Measurements from ENCODE around the gene CTNND2.
A peak's percentile ranks its signal among the peaks of the same experiment; 100 is the strongest.

Gene CTNND2

GRCh38 chr5:11922394-11922793, 18.1 kb upstream of the CTNND2 start:
- FAIRE-seq: no peak
- TF ChIP-seq CTCF (IDR thresholded peaks at IDR 0.05; ENCODE audit: insufficient read depth, missing control alignments): no peak

DNA sequence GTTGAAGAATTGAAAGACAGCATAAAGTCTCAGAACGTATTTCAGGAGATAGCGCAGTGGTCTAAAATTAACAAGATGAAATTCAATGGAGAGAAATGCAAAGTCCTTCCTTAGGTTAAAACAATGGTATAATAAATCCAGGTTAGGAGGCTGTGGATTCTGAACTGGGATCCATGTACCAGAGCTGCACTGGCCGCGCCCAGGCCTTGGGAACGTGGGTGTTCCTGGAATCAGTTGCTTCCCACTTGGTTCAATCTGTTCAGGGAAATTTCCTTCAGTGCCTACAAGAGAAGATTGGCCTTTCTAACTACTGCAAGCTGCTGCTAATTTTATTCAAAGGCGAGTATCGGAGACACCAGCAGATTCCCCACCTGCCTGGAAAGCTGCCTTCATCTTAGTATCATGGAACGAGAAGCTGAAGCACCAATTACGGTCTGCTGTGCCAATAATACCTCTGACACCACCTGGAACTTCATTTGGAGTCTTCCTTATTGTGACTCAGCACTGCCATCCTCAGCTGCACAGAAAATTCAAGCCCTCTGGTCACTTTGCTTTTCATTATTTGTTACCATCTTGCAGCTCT, 14.3 kb upstream of the CTNND2 start:
- FAIRE-seq (no peak), DNase-seq (ENCODE audit: insufficient read length, low spot score) (no peak)
- no peak for TF ChIP-seq CTCF (IDR thresholded peaks at IDR 0.05; ENCODE audit: insufficient read depth, missing control alignments)

More at GRCh38 chr5:11922394-11922793, 18.1 kb upstream of the CTNND2 start:
- DNase-seq (ENCODE audit: insufficient read length, low spot score): no peak

DNA sequence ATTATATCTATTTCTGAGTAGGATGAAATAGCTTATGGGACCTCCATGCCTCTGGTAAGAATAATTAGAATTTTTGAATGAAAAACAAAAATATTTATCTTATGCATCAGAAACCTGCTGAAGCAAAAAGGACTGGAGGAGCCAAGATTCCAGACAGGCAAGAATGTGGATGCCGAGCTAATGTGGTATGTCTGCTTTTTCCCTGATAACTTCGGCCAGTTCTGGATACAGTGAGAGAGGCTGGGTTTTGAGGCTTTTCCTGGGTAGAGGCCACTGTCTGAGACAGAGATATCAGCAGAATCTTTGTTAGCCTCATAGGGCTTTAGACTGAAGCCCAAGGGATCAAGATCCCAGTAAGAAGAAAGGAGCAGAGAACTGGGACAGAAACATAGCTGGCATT, 5.2 kb upstream of the CTNND2 start:
- FAIRE-seq: no peak

GRCh38 chr5:11906497-11906896, 2.3 kb upstream of the CTNND2 start:
- DNase-seq (ENCODE audit: insufficient read length, low spot score) (no peak), FAIRE-seq (no peak)
- peak; percentile 18 for TF ChIP-seq CTCF (IDR thresholded peaks at IDR 0.05; ENCODE audit: insufficient read depth, missing control alignments)

More for the DNA sequence above, 5.2 kb upstream of the CTNND2 start:
- TF ChIP-seq CTCF (IDR thresholded peaks at IDR 0.05; ENCODE audit: insufficient read depth, missing control alignments): no peak
- DNase-seq (ENCODE audit: insufficient read length, low spot score): no peak

GRCh38 chr5:11905206-11905605, 960 bp upstream of the CTNND2 start:
- no peak for TF ChIP-seq CTCF (IDR thresholded peaks at IDR 0.05; ENCODE audit: insufficient read depth, missing control alignments)
- no peak for DNase-seq (ENCODE audit: insufficient read length, low spot score)
- no peak for FAIRE-seq

DNA sequence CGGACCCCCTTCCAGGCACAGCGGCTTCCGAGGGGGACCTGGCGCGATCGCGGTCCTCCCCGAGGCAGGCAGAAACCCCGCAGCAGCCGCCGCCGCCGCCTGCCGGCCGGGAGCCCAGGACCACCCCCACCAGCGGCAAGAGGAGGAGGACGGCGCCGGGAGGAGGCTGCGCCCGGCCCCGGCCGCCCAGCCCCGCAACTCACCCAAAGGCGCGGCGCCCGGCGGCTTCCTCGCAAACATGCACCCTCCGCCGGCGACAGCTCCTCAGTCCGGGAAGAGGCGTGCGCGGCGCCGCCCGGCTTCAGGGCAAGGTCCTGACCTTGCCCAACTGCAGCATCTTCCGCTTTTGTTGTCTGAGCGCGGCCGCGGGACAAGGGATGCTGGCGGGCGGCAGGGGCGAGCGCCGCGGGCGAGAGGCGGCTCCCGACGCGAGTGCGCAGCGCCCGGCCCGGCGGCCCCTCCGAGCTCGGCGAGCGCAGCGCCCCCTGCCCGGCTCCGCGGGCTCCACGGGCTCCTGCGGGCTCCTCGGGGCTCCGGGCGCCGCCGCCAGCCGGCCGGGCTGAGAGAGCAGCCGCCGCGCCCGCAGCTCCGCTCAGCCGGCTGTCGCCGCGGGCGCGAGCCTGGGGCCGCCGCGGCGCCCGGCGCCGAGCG, 507 bp downstream of the CTNND2 start:
- FAIRE-seq (no peak), DNase-seq (ENCODE audit: insufficient read length, low spot score) (no peak)
- peak; percentile 18 for TF ChIP-seq CTCF (IDR thresholded peaks at IDR 0.05; ENCODE audit: insufficient read depth, missing control alignments)

DNA sequence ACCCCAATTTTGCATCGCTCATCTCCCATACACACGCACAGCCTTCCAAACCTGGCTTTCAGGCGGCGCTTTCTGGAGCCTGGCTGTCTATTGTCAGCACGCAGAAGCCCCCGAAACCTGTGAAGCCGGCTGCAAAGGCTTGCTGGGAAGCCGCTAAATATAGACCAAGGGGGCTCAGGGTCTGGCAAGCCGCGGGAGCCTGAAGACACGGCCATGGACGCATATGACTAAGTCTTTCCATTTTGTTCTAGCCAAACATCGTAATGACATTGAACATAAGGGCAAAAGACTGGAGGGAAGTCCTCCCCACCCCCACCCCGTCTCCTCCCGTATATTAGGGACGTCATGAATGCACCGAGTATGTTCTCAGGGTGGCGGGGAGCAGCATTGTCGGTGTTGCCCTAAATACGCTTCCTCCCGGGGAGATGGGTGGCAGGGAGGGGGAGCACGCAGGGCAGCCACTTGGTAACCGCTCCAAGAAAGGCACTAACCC, 1.1 kb downstream of the CTNND2 start:
- TF ChIP-seq CTCF (IDR thresholded peaks at IDR 0.05; ENCODE audit: insufficient read depth, missing control alignments): no peak
- DNase-seq (ENCODE audit: insufficient read length, low spot score): no peak
- FAIRE-seq: no peak

Measured in D721Med (cell line).